T-helper 22 cell (primary cell): ENCODE measurements around the gene SUN5.

Experiments used
- DNase-seq: peaks from one replicate; pipeline ENCODE4 v3.0.0-alpha.2; 2020; ENCODE audit warnings: low read depth

Gene SUN5

GRCh38 chr20:33014336-33015113, 10.3 kb upstream of the SUN5 start:
- no peak for DNase-seq

GRCh38 chr20:33013701-33014326, 9.6 kb upstream of the SUN5 start:
- no peak for DNase-seq

DNA sequence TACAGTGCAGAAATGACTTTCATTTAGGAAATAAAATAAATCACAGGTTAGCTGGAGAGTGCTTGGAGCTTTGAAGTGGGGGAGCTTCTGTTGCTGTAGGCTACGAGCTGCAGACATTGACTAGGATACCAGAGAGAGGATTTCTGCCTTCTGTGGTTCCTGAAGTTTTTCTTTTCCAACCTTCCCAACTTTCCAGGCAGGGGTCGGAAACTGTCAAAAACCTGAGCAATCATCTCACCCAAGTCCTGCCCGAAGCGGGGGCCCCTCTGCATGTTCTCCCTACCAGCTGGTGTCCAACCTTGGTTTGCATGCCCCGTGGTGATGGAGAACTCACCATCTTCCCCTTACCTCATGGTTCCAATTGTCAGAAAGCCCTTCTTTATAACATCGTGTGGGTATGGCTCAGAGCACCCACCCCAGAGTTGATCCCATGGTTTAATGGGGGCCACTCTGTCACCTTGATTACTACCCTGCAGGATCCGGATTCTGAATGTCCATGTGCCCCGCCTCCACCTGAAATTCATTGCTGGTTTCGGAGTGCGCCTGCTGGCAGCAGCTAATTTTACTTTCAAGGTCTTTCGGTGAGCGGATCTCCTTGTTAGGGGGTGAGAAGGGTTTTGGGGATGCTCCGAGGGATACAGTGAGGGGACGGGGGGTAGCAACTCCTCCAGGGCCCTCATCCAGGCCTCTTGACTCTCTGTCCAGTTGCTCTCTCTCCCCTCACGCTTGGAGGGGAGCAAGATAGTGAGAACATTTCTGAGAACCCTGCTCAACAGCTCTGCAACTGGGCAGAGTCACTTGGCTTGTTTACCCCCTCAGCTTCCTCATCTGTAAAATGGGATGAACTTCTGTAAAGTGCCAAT, 8.3 kb upstream of the SUN5 start:
- DNase-seq: no peak

DNA sequence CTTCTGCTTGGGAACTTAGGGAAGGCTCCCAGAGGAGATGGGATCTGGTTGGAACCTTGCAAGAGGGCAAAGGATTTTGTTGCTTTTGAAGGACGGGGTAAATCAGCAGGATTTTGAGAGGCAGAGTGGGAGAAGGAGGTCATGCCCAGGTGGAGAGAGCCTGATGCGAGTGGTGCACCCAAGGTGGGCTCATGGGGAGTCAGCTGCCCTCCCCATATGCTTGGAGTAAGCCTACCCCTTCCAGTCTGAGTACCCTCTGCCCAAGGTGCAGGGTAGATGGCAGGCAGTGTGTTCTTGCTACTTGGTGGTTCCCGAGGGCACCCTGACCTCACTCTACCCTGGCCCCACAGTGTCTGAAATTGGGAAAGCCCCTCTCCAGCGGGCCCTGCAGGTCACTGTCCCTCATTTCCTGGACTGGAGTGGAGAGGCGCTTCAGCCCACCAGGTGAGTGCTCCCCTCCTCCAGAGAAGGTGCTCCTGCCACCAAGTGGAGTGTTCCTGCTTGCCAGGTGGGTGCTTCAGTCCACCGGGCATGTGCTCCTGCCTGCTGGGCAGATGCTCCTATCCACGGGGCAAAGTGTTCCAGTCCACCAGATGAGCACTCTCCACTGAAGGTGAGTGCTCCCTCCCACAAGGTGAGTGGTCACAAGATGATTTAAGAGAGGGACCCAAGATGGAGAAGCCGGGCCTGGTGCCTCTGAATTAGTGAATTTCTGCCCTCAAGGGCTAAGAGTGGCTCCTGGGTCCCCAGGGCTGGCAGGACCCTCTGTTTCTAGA, 6.6 kb upstream of the SUN5 start:
- DNase-seq: no peak

DNA sequence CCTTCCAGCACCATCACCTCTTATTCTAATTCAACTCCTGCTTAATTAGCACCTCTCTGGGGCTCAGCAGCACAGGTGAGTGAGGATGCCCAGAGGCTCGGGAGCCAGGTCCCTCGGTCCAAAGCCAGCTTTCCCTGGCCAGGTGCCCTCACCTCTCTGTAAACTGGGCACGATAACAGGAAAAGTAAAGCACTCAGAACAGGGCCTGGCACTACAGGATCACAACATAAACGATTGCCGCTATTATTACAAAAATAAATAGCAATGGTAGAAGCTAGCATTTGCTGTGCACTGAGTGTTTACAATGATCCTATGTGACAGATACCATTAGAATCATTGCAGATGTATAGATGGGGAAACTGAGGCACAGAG, 5.9 kb upstream of the SUN5 start:
- no peak for DNase-seq

- no peak for DNase-seq
Observed at GRCh38 chr20:33009214-33010132, 5.2 kb upstream of the SUN5 start.

DNA sequence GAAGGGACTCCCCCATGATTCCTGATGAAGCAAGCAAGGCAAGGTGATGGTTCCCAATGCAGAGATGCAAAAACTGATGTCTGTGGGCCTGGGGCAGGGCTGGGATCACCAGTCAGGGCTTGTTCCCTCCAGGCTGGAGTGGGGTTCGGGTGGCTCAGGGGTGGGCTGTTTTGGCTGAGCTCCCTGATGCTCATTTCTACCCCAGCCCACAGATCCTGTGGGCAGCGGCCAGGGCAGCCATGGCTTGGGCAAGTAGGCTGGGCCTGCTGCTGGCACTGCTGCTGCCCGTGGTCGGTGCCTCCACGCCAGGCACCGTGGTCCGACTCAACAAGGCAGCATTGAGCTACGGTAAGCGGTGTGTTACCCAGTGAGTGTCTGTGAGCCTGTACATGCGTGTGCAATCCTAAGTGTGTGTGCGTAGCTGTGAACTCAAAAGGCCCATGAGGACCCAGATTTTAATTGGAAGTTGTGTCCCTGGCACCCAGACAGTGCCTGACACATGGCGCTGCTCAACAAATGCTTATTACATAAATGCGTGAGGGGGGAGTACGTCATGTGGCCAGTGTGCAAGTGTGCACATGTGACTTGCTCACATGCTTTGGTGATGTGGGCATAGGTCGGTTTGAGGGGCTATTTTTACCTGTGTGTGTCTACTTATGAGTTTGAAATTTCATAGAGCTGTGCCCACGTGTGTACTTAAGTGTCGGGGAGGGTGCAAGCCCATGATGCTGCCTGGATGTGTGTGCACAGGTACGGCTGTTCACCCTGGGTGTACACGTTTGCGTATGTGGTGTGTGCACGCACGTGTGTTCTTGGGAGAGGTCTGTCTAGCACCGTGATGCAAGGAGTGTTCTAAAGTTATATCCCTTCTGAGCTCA, 4.3 kb upstream of the SUN5 start:
- no peak for DNase-seq

DNA sequence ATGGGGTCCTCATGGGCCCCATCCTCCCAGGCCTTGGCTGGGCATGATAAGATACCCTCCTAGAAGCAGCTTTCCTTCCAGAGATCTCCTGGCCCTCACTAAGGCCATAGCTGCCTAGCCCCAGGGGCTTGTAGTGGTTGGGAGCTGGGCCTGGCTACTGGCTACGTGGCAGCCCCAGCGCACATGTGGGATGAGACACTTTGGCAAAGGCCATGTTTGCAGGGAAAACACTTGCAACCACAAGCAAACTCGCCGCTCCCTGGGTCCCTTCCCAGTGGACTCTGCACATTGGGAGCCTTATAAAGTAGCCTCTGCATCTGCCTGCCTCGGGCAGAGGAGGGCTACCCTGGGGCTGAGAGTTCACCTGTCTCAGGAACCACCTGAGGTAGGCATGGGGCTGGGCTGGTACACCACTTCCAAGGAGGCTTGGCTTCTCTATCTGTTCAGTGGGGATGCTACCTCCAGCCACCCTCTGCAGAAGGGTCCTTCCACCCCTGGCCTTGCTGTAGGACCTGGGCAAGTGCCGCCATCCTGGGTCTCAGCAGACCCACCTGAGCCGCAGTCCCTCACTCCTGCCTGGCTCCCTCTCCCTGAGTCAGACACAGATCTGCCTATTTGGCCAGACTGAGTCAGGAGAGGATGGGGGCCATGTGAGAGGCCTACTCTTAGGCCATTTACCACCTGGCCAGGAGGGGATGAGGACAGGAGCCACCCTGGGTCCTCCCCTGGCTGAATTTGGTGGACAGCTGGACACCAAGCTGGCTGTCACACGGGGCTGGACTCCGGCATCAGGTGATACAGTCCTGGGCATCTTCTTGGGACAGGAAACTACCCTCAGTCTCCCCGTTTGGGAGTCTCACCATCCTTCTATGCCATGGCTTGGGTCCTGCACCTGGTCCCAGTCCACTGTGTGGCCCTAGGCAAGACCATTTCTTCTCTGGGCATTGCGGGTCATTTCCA, 3.4 kb upstream of the SUN5 start, which contains the start of gene BPIFB2:
Gene BPIFB2 (plus strand): TSS at position 329 of the 960 bp plus-strand sequence. CDS start 871 bp downstream, outside the sequence.
- no peak for DNase-seq

DNA sequence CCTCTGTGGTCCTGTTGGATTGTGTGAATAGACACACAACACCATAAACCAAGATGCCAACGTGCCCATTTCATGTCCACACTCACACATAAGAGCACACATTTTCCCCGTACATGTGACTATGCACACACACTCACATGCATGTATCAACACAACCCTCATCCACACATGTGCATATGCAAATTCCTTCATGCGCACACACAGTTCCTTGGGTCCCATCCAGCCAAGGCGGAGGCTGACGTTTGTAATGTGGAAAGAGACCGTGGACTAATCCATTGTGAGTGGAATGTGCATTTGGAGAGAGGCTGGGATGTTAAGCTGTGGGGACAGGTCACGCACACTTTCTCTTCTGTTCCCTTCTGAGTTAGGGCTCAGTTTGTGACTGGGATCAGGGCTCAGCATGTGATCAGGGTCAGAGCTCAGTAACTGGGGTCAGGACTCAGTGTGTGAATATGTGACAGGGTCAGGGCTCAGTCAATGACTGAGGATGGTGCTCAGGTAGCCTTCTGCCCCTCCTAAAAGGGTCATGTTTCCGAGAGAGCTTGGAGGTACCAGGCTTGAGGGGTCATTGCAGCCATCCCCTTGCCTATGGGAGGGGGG, 2.6 kb upstream of the SUN5 start:
- no peak for DNase-seq

- DNase-seq: no peak
Observed at GRCh38 chr20:33005908-33006775, 1.9 kb upstream of the SUN5 start.

GRCh38 chr20:33005132-33005566, 916 bp upstream of the SUN5 start:
- no peak for DNase-seq

DNA sequence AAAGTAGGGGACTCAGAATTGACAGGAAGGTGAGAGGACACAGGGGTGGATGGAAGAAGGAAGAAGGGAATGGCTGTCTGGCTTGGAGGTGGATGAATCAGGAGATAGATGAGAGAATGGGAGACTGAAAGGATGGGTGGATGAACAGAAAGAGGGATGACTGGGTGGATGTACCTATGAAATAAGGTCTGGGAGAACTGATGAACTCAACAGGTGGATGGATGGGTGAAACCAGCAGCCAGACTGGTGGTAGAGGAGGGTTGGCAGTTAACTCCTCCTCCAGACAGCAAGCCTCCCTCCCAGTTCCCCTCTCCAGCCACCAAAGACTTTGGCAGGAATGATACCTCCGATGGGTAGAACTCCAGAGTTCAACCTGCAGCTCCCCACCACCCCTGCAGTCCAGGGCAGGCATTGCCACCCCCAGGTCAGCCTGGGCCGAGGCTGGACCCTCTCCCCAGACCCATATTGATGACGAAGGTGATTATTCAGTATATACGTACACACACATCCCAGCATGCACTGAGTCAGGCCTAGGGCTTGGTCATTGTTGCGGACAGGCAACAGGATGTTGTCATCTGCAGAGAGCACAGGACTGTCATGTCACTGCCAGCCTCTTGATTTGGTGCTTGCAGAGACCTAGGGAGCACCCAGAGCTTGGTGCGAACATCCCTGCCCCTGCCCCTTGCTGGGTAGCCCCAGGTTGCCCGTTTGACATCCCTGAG, 2.0 kb downstream of the SUN5 start:
- DNase-seq: no peak

DNA sequence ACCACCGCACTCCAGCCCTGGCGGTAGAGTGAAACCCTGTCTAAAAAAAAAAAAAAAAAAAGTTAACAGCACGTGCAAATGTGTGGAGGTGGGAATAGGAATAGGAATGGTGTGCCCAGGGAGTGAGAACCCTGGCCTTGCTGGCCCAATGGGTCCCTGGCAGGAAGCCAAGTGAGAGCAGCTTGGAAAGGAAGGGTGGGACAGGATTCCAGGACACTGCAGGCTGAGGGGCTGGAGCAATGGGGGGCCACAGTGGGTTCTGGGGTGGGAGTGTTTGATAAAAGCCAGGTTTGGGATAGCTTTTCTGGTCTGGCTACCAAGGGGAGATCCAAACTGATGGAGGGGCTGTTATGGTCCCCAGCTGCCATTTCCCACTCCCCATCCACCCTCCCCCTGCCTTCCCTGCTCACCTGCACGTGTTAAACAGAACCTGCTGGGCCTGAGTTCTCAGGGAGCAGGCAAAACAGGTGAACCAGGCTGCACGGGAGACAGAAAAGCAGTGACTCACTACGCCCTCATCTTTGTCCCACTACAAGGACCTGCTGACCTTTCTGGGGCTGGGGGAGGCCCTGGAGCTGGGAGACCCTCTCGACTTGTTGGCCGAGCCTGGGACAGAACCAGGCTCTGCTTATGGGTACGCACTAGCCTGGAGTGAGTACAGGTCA, 3.3 kb downstream of the SUN5 start:
- no peak for DNase-seq

GRCh38 chr20:32999603-33000250, 4.5 kb downstream of the SUN5 start:
- no peak for DNase-seq

GRCh38 chr20:32997431-32997830, 6.8 kb downstream of the SUN5 start:
- no peak for DNase-seq
